Omental fat pad (tissue), 4 donors: ENCODE results near the gene GLIPR1. TPM values are rescaled to one million over a fixed set of nuclear protein-coding genes. Genes with fewer than 3 reads are reported as not detected.
"Not testable (repeated sequence)": the region's sequence is repeated elsewhere in the genome, so short reads cannot be mapped to it uniquely, and the experiment has no call there.

ENCODE experiments used
- ATAC-seq: fragments of 150-250 bp; one replicate; pipeline ENCODE4 v1.9.1; 2016; ENCODE audit warnings: mild to moderate bottlenecking, moderate library complexity; ENCODE audit not compliant: low FRiP score
- DNase-seq: peaks from one replicate; pipeline ENCODE4 v3.0.0-alpha.2; 2019; ENCODE audit warnings: low spot score
- CTCF ChIP-seq, 3 donors: fragments of 450-650 bp; IDR thresholded peaks; one replicate each; pipeline ENCODE4 v1.5.1; 2016 to 2017; ENCODE audit warnings: antibody characterized with exemption in 3 of 3, mild to moderate bottlenecking in 3 of 3, moderate library complexity in 2 of 3
- total RNA-seq, 4 donors: library from RNA; depleted of rRNA; stranded (reverse); fragments of >200 nt; gene quantifications; one replicate each; pipeline ENCODE4 v1.1.0, GENCODE V29; 2016

The GLIPR1 gene
- total RNA-seq, 4 donors from 2014 or later: 25.0 to 39.3 (median 32.8) TPM

GRCh38 chr12:75443709-75444108, 36.8 kb upstream of the GLIPR1 start:
- no peak for TF ChIP-seq CTCF (IDR thresholded peaks at IDR 0.05)
- no peak for ATAC-seq
- DNase-seq: no peak

DNA sequence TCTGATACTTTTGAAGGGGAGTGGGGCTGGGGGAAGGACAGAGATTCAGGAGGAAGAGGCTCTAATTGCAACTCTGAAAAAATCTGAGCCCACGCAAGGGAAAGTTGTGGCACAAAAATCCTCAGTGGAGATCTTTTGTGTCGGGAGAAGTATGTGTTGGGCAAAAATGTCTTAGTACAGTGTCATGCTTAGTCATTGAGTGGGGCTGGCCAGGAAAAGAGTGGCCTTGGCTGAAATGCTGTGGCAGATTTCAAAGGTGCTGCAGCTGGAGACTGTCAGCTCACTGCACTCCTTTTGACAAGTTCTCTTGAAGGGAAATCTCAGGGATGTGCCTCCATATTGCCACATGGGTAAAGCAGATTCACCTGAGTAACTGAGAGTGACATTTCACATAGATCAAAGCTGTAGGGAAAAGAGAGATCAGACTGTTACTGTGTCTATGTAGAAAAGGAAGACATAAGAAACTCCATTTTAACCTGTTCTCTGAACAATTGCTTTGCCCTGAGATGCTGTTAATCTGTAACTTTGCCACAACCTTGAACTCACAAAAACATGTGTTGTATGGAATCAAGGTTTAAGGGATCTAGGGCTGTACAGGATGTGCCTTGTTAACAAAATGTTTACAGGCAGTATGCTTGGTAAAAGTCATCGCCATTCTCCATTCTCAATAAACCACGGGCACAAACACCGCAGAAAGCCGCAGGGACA, 36.0 kb upstream of the GLIPR1 start:
- no peak for ATAC-seq
- DNase-seq: no peak

DNA sequence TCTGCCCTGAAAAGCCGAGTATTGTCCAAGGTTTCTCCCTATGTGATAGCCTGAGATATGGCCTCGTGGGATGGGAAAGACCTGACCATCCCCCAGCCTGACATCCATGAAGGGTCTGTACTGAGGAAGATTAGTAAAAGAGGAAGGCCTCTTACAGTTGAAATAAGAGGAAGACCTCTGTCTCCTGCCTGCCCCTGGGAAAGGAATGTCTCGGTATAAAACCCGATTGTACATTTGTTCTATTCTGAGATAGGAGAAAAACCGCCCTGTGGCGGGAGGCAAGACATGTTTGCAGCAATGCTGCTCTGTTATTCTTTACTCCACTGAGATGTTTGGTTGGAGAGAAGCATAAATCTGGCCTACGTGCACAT, 35.4 kb upstream of the GLIPR1 start:
- not testable (repeated sequence) for ATAC-seq

More for the DNA sequence above, 36.0 kb upstream of the GLIPR1 start:
- no peak for TF ChIP-seq CTCF (IDR thresholded peaks at IDR 0.05)

DNA sequence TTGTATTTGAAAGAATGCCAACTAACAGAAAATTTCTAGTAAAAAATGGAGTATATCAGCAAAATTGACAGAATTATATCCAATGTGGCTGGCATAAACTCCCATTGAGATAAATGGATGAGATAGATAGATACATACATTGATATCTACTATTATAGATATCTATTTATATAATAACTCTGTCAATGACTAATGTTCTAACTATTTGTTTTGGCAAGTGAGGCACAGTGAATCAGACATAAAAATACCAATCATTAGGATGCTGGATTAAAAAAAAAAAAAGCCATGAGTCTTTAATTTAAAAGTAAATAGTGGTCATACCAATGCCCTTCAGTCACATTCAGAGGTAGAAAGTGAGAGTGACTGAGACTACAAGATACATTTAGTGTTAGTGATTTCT, 33.7 kb upstream of the GLIPR1 start:
- no peak for TF ChIP-seq CTCF (IDR thresholded peaks at IDR 0.05)
- DNase-seq (no peak), ATAC-seq (no peak)

More for the DNA sequence above, 35.4 kb upstream of the GLIPR1 start:
- DNase-seq: not testable (repeated sequence)

- DNase-seq (no peak), ATAC-seq (no peak)
- no peak for TF ChIP-seq CTCF (IDR thresholded peaks at IDR 0.05)
These were observed 32.7 kb upstream of the GLIPR1 start for GRCh38 chr12:75447691-75448393.

- no peak for DNase-seq
- ATAC-seq: no peak
- TF ChIP-seq CTCF (IDR thresholded peaks at IDR 0.05): no peak
These were observed 27.8 kb upstream of the GLIPR1 start for GRCh38 chr12:75452675-75453330.

- ATAC-seq (no peak), DNase-seq (no peak)
- TF ChIP-seq CTCF (IDR thresholded peaks at IDR 0.05): no peak
These were observed 24.7 kb upstream of the GLIPR1 start for GRCh38 chr12:75455839-75456238.
